Measurements from ENCODE around the gene SKAP1. TPM values are rescaled to one million over a fixed set of nuclear protein-coding genes. Genes with fewer than 3 reads are reported as not detected.

The SKAP1 gene
- total and polyA plus RNA-seq, 12 donors: 3.2 to 117 (median 10.7) TPM

GRCh38 chr17:48125829-48126531 lies 304.0 kb downstream of the SKAP1 start:
- H3K27me3 ChIP-seq: no peaks in the 10 kb centered on the region
- peaks cover 0 to 23% of the 10 kb centered on the region in 2 donors for H3K36me3 ChIP-seq (replicated peaks in 1 of 2)
- intact Hi-C loops (cut with DNase I): loop anchor here (5.0 kb wide), 3 partner anchors 44 to 99 kb away; no protein-coding TSS in a partner anchor
- WGBS, 4 donors: 76 to 81% (median 78%) methylated on average over 6 to 9 of the region's 9 CpGs
- no peak for TF ChIP-seq POLR2A (IDR thresholded peaks at IDR 0.05)
- TF ChIP-seq, protein P1, sequence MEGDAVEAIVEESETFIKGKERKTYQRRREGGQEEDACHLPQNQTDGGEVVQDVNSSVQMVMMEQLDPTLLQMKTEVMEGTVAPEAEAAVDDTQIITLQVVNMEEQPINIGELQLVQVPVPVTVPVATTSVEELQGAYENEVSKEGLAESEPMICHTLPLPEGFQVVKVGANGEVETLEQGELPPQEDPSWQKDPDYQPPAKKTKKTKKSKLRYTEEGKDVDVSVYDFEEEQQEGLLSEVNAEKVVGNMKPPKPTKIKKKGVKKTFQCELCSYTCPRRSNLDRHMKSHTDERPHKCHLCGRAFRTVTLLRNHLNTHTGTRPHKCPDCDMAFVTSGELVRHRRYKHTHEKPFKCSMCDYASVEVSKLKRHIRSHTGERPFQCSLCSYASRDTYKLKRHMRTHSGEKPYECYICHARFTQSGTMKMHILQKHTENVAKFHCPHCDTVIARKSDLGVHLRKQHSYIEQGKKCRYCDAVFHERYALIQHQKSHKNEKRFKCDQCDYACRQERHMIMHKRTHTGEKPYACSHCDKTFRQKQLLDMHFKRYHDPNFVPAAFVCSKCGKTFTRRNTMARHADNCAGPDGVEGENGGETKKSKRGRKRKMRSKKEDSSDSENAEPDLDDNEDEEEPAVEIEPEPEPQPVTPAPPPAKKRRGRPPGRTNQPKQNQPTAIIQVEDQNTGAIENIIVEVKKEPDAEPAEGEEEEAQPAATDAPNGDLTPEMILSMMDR (IDR thresholded peaks at IDR 0.05): no peak
- no peak overlapping the region for H3K4me3 ChIP-seq
- H3K27ac ChIP-seq: no peak overlapping the region
- DNase-seq: no peak
- H3K9me3 ChIP-seq (replicated peaks in 1 of 3): no peaks in the 10 kb centered on the region
- no peaks in the 10 kb centered on the region for H3K4me1 ChIP-seq (replicated peaks in 1 of 2)

DNA sequence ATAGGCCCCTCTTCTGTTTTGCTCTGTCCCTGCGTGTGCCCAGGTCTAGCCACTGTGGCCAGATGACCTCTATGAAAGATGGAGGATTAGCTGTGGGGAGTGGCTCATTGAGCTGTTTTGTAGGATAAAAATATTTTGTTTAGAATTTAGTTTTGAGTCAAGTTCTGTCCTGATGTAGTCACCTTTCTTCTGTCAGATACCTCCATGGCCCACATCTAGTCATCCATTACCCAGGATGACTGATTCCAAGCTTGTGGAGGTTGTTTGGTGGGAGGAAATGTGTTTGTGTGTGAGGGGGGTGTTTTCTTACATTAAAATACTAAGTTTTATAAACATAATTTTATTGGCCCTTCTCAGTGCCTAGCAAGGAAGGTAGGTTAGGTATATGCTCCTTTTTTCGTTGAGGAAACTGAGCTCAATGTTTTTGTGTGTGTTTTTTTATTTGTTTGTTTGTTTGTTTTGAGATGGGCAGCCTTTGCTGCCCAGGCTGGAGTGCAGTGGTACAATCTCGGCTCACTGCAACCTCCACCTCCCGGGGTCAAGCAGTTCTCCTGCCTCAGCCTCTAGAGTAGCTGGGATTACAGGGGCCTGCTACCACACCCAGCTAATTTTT lies 306.1 kb downstream of the SKAP1 start:
- intact Hi-C loops (cut with DNase I): no loop called here
- Histone ChIP-seq H3K4me1 (replicated peaks in 1 of 2) (no peaks in the 10 kb centered on the region), H3K4me3 (no peak overlapping the region), H3K36me3 (replicated peaks in 1 of 2) (peaks cover 0 to 38% of the 10 kb centered on the region in 2 donors), H3K27ac (no peak overlapping the region), H3K27me3 (no peaks in the 10 kb centered on the region), H3K9me3 (replicated peaks in 1 of 3) (no peaks in the 10 kb centered on the region)
- 91 to 99% (median 94%) methylated on average over 4 of the region's 4 CpGs for WGBS, 4 donors
- no peak for TF ChIP-seq POLR2A (IDR thresholded peaks at IDR 0.05)
- TF ChIP-seq, protein P1 (IDR thresholded peaks at IDR 0.05): no peak
- DNase-seq: no peak

DNA sequence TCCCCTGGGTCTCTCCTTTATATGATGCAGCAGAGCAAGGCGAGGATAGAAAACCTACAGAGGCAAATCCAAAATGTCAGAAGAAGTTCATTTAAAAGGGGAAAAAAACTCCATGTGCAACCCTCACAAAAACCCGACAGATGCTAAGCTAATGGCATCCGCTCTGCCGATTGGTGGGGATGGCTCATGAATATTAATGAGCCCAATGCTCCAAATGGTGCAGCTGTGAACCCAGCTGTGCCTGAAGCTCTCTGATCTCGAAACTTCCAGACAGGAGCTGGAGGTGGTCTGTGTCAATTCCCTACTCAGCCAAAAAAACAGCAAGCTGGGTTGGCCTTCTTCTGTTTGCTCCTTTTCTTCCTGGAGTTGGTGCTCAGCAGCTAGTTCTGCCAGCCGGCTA lies 306.9 kb downstream of the SKAP1 start:
- Histone ChIP-seq H3K27ac (no peak overlapping the region), H3K27me3 (no peaks in the 10 kb centered on the region), H3K4me1 (replicated peaks in 1 of 2) (no peaks in the 10 kb centered on the region), H3K4me3 (no peak overlapping the region), H3K9me3 (replicated peaks in 1 of 3) (no peaks in the 10 kb centered on the region), H3K36me3 (replicated peaks in 1 of 2) (peaks cover 0 to 44% of the 10 kb centered on the region in 2 donors)
- WGBS, 4 donors: 87 to 92% (median 89%) methylated on average over 5 to 6 of the region's 6 CpGs
- TF ChIP-seq, protein P1 (IDR thresholded peaks at IDR 0.05): no peak
- no peak for TF ChIP-seq POLR2A (IDR thresholded peaks at IDR 0.05)
- no peak for DNase-seq
- intact Hi-C loops (cut with DNase I): no loop called here

GRCh38 chr17:48122665-48123045 lies 307.4 kb downstream of the SKAP1 start:
- no peak overlapping the region for H3K27ac ChIP-seq
- H3K27me3 ChIP-seq: no peaks in the 10 kb centered on the region
- H3K4me3 ChIP-seq: no peak overlapping the region
- no peaks in the 10 kb centered on the region for H3K4me1 ChIP-seq (replicated peaks in 1 of 2)
- intact Hi-C loops (cut with DNase I): no loop called here
- H3K36me3 ChIP-seq (replicated peaks in 1 of 2): peaks cover 0 to 49% of the 10 kb centered on the region in 2 donors
- no peak for TF ChIP-seq POLR2A (IDR thresholded peaks at IDR 0.05)
- TF ChIP-seq, protein P1 (IDR thresholded peaks at IDR 0.05): no peak
- H3K9me3 ChIP-seq (replicated peaks in 1 of 3): no peaks in the 10 kb centered on the region
- WGBS, 4 donors: 81 to 90% (median 85%) methylated on average over 3 of the region's 3 CpGs
- no peak for DNase-seq
